ENCODE data around the gene CD93. TPM values are rescaled to one million over a fixed set of nuclear protein-coding genes. Genes with fewer than 3 reads are reported as not detected.

Gene CD93
- total RNA-seq, 1 donor from 2014 or later = 1.0 TPM

DNA sequence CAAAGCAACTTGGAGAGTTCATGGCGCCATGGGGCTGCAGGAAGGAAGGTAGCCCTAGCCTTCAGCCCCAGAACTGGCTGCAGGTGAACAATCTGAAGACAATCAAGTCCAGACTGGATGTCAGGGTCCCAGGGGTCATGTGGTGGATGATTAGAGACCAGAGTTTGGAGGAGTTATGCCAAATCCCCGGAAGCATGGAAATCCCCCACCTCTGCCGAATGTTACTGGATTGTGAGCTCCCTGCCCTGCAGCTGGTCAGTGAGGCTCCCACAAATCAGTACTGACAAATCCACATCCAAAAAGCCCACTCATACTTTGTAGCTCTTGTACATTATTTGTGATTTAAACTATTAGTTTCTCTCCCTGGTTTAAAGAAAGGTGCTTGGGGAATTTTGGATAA lies 21.3 kb upstream of the CD93 start:
- DNase-seq (ENCODE audit: low read depth) = no peak
- H3K36me3 ChIP-seq (ENCODE audit: control insufficient read depth, insufficient read depth, low read length) = no peaks in the 10 kb centered on the region
- no peaks in the 10 kb centered on the region for H3K27me3 ChIP-seq (ENCODE audit: control insufficient read depth, insufficient read depth, low read length)
- H3K4me3 ChIP-seq (ENCODE audit: low read depth, low read length) = no peak overlapping the region
- TF ChIP-seq, protein P1, sequence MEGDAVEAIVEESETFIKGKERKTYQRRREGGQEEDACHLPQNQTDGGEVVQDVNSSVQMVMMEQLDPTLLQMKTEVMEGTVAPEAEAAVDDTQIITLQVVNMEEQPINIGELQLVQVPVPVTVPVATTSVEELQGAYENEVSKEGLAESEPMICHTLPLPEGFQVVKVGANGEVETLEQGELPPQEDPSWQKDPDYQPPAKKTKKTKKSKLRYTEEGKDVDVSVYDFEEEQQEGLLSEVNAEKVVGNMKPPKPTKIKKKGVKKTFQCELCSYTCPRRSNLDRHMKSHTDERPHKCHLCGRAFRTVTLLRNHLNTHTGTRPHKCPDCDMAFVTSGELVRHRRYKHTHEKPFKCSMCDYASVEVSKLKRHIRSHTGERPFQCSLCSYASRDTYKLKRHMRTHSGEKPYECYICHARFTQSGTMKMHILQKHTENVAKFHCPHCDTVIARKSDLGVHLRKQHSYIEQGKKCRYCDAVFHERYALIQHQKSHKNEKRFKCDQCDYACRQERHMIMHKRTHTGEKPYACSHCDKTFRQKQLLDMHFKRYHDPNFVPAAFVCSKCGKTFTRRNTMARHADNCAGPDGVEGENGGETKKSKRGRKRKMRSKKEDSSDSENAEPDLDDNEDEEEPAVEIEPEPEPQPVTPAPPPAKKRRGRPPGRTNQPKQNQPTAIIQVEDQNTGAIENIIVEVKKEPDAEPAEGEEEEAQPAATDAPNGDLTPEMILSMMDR (IDR thresholded peaks at IDR 0.05; ENCODE audit: insufficient read depth, low read length, poor library complexity, severe bottlenecking) = no peak

DNA sequence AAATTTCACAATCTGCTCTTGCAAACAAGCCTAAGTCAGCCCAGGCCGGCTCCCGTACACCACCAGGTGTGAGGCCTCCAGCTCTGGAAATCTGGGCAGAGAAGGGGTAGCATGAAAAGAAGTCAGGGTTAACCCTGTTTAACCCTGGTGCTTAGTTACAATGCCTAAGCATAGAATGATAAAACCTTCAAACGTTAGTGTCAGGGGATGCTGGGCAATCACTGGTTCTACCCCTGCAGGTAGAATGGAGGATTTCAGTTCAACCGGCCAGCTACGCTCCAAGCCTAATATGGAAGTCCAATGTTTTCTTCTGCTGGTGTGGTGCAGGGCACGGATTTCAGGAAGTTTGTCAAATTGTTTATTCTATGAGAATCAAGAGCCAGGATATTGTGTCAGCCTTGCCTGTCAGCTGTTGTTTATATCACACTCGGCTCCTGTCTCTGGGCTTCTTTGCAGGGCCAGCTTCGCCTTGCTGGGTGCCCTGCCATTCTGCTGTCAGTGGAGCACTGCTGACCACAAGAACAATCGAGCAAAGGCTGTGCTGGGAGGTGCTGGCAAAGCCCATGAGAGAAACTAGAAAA lies 20.2 kb upstream of the CD93 start:
- DNase-seq (ENCODE audit: low read depth) = no peak
- TF ChIP-seq, protein P1 (IDR thresholded peaks at IDR 0.05; ENCODE audit: insufficient read depth, low read length, poor library complexity, severe bottlenecking) = no peak
- H3K4me3 ChIP-seq (ENCODE audit: low read depth, low read length) = no peak overlapping the region
- H3K36me3 ChIP-seq (ENCODE audit: control insufficient read depth, insufficient read depth, low read length) = no peaks in the 10 kb centered on the region
- no peaks in the 10 kb centered on the region for H3K27me3 ChIP-seq (ENCODE audit: control insufficient read depth, insufficient read depth, low read length)

DNA sequence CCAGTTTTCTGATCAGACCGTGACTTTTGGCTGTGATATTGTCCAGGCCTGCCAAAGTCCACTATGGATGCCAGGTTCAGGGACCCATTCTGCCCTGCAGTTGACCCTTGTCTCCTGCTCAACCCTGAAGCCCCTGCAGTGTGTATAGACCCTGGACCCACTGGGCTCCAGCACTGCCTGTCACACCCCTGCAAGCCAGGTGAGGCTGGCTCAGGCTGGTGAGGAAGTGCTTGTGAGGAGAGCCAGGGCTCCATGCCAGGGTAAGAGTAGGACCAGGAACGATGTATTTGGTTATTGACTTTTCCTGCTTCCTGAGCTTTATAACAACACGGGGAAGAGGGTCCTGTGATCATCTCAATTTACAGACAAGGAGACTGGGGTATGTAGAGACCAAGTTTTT lies 19.1 kb upstream of the CD93 start:
- TF ChIP-seq, protein P1 (IDR thresholded peaks at IDR 0.05; ENCODE audit: insufficient read depth, low read length, poor library complexity, severe bottlenecking) = no peak
- Histone ChIP-seq H3K4me3 (ENCODE audit: low read depth, low read length) (no peak overlapping the region), H3K36me3 (ENCODE audit: control insufficient read depth, insufficient read depth, low read length) (no peaks in the 10 kb centered on the region), H3K27me3 (ENCODE audit: control insufficient read depth, insufficient read depth, low read length) (no peaks in the 10 kb centered on the region)
- no peak for DNase-seq (ENCODE audit: low read depth)

DNA sequence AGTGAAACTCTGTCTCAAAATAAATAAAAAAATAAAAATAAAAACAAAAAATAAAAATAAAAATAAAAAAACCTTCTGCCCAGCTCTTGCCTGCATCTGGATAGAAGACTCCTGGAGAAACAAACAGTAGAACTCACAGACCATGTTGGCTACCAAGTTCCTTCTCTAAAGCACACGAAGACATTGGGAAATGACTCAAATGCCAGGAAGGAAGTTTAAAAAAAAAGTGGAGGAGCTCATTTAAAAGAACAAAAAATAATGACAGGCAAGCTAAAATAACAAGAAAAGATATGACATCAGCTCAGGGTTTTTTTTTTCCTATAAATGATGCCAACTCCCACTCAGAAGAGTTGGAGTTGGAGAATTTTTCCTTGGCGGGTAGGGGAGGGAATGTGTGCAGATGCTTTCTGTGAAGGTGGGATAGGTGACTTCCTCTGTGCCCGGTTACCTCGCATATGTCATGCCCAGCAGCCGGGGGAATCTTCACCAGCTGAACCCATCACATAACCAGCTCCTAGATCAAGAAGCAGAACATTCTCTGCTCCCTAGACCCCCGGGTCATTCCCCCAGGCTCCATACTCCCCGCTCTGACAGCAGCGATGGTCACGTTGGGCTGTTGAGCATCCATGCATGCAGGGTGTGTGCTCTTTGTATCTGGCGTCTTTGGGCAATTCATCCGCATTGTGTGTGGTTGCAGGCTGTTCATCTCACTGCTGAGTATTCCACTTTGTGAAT lies 17.3 kb upstream of the CD93 start:
- no peaks in the 10 kb centered on the region for H3K27me3 ChIP-seq (ENCODE audit: control insufficient read depth, insufficient read depth, low read length)
- TF ChIP-seq, protein P1 (IDR thresholded peaks at IDR 0.05; ENCODE audit: insufficient read depth, low read length, poor library complexity, severe bottlenecking) = no peak
- H3K36me3 ChIP-seq (ENCODE audit: control insufficient read depth, insufficient read depth, low read length) = no peaks in the 10 kb centered on the region
- no peak for DNase-seq (ENCODE audit: low read depth)
- no peak overlapping the region for H3K4me3 ChIP-seq (ENCODE audit: low read depth, low read length)

DNA sequence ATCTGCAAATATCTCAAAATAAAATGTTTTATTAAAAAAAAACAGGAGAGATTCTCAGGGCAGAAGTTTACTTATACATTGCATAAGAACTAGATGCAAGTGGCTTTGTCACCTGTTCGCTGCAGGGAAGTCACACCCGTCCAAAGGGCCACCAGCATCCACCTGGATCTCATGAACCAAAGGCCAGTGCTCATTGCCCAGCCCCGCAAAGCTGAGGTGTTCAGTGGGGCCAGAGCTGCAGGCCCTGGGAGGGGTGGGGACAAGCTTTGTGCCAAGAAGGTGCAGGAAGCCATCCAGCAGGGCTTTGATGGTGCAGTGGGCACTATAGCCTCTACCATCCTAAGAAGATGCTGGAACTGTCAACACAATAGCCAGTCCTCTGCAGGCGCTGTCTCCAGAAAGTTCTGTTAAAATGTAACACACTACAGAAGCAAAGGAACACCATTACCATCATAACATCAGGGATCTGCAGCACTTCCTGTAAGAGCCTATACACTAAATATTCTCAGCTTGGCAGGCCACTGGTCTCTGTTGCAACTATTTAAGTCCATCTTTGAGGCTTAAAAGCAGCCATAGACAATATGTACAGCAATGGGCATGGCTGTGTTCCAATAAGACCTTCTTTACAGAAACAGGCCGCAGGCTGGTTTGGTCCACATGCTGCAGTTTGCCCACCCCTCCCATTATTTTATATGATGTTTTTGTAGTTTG lies 15.7 kb upstream of the CD93 start:
- Histone ChIP-seq H3K27me3 (ENCODE audit: control insufficient read depth, insufficient read depth, low read length) (no peaks in the 10 kb centered on the region), H3K4me3 (ENCODE audit: low read depth, low read length) (no peak overlapping the region), H3K36me3 (ENCODE audit: control insufficient read depth, insufficient read depth, low read length) (no peaks in the 10 kb centered on the region)
- TF ChIP-seq, protein P1 (IDR thresholded peaks at IDR 0.05; ENCODE audit: insufficient read depth, low read length, poor library complexity, severe bottlenecking) = no peak
- DNase-seq (ENCODE audit: low read depth) = no peak
